HEK293 (cell line): ENCODE results near the gene SPRED2.

Source experiments
- CTCF ChIP-seq: fragments of 450-650 bp; formaldehyde crosslinking; IDR thresholded peaks from 2 replicates; pipeline ENCODE4 v1.5.1; 2016; ENCODE audit warnings: missing biosample characterization, missing genetic modification characterization
- GLI4 ChIP-seq: fragments of 450-650 bp; formaldehyde crosslinking; IDR thresholded peaks from 2 replicates; pipeline ENCODE4 v1.5.1; 2016; ENCODE audit warnings: missing biosample characterization, missing genetic modification characterization
- REPIN1 ChIP-seq: fragments of 450-650 bp; formaldehyde crosslinking; IDR thresholded peaks from 2 replicates; pipeline ENCODE4 v1.5.1; 2017; ENCODE audit warnings: missing biosample characterization, missing genetic modification characterization, low read depth
- TSHZ1 ChIP-seq: fragments of 450-650 bp; formaldehyde crosslinking; IDR thresholded peaks from 2 replicates; pipeline ENCODE4 v1.5.1; 2016; ENCODE audit warnings: missing biosample characterization, missing genetic modification characterization, borderline replicate concordance
- ZNF175 ChIP-seq: fragments of 450-650 bp; formaldehyde crosslinking; IDR thresholded peaks from 2 replicates; pipeline ENCODE4 v1.5.1; 2016; ENCODE audit warnings: missing biosample characterization, missing genetic modification characterization
- ZNF184 ChIP-seq: fragments of 450-650 bp; IDR thresholded peaks from 2 replicates; pipeline ENCODE4 v1.5.1; 2018; ENCODE audit warnings: missing biosample characterization, mild to moderate bottlenecking, missing genetic modification characterization

DNA sequence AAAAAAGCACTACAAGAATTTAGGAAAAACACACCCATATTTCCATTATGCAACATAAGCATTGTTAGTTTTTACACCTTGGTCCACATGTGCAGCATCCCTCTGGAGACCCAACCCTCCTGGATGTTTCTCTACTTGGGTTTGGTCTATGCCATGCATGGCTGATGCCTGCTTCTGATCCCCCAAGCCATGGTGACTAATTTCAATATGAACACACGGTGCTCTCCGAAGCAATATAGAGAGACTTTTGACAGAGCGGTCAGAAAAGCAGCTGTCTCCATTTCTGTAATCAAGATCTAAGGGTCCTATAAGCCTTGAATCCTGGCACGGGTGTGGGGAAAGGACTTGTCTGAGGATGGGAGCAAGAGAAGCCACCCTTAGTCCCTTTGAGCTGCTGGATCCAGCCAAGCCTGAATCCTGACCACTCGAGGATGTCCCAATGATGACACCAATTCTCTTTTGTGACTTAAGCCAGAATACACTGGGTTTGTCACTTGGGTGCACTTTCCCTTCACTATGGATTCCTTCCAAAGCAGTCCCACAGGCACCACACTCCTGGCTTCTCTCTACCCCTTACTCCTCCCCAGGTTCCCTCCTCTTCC, 113.2 kb downstream of the SPRED2 start:
- TF ChIP-seq TSHZ1 (tag by site-specific recombination) (no peak), CTCF (tag by site-specific recombination) (no peak), ZNF184 (tag by site-specific recombination) (no peak), ZNF175 (tag by site-specific recombination) (no peak), GLI4 (tag by site-specific recombination) (no peak), REPIN1 (no peak)
